HG02588 (cell line): ENCODE measurements around the gene SPHK2.
"Not testable (repeated sequence)": the region's sequence is repeated elsewhere in the genome, so short reads cannot be mapped to it uniquely, and the experiment has no call there.

Source experiments
- ATAC-seq: cut with Tn5 transposase; IDR thresholded peaks from one replicate; pipeline ENCODE4 v1.9.1; 2021; ENCODE audit warnings: mild to moderate bottlenecking, moderate library complexity; ENCODE audit not compliant: unreplicated experiment

SPHK2 gene

DNA sequence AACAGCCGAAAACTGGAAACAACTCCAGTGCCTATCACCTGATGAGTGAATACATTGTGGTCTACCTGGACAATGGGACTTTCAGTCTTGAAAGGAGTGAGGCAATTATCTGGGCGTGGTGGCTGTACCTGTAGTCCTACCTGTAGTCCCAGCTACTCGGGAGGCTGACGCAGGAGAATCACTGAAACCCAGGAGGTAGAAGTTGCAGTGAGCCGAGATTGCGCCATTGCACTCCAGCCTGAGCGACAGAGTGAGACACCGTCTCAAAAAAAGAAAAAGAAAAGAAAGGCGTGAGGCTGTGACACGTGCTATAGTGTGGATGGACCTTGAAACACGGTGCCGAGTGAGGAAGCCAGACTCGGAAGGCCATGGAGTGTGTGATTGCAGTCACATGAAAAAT is 57.6 kb downstream of the SPHK2 start:
- no peak for ATAC-seq

GRCh38 chr19:48678201-48678600 is 58.9 kb downstream of the SPHK2 start:
- ATAC-seq = no peak

DNA sequence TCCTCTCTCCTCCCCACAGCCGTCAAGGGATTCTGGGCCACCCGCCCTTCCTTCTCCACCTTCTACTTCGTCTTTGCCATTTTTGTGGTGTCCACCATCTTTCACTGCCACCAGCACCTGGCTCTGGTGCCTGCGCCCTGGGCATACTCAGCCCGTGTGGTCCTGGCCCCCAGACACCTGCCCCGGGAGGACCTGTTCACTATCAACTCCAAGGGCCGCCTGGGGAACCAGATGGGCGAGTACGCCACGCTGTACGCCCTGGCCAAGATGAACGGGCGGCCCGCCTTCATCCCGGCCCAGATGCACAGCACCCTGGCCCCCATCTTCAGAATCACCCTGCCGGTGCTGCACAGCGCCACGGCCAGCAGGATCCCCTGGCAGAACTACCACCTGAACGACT is 60.7 kb downstream of the SPHK2 start:
- ATAC-seq = not testable (repeated sequence)
